Mucosa of rectum (tissue), 2 donors: ENCODE results near the gene RPL12.

Experiments used
- H3K27ac ChIP-seq, 2 donors: one replicate each; pipeline ENCODE4 v1.7.0; 2013; ENCODE audit warnings: inconsistent platforms in 2 of 2, low read depth in 2 of 2, low read length in 2 of 2
- H3K27me3 ChIP-seq, 2 donors: one replicate each; pipeline ENCODE4 v1.7.0; 2013; ENCODE audit warnings: low read length in 2 of 2; ENCODE audit not compliant: control insufficient read depth in 2 of 2, insufficient read depth in 2 of 2
- H3K36me3 ChIP-seq, 2 donors: one replicate each; pipeline ENCODE4 v1.7.0; 2013; ENCODE audit warnings: low read length in 2 of 2; ENCODE audit not compliant: control insufficient read depth in 2 of 2, insufficient read depth in 2 of 2
- H3K4me1 ChIP-seq, 2 donors: one replicate each; pipeline ENCODE4 v1.7.0; 2013; ENCODE audit warnings: low read length in 2 of 2, mild to moderate bottlenecking in 1 of 2; ENCODE audit not compliant: control insufficient read depth in 2 of 2, insufficient read depth in 2 of 2
- H3K4me3 ChIP-seq, 2 donors: one replicate each; pipeline ENCODE4 v1.7.0; 2013; ENCODE audit warnings: low read length in 2 of 2
- H3K9ac ChIP-seq, 2 donors: one replicate each; pipeline ENCODE4 v1.7.0; 2013; ENCODE audit warnings: low read length in 2 of 2, low read depth in 1 of 2, mild to moderate bottlenecking in 1 of 2
- H3K9me3 ChIP-seq, 2 donors: one replicate each; pipeline ENCODE4 v1.7.0; 2013; ENCODE audit warnings: low read length in 2 of 2; ENCODE audit not compliant: control insufficient read depth in 2 of 2
- donor health status: healthy.
- donor health status: Normal muscosa, but diverticular disease.

RPL12 gene

DNA sequence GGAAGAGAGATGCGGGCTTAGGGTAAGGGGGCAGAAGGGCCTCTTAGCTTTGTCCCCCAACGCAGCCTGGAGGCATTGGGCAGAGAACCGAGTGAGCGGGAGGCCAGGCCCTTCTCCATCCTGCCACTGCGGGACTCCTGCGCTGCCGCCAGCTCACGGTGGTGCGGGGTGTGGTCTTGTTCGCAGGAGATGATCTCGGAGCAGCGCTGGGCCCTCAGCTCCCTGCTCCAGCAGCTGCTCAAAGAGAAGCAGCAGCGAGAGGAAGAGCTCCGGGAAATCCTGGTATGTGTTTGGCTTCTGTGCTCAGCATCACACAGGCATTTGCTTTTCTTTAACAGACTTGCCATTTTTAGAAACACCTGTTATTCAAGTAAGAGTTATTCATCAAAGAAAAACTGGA is 41.4 kb upstream of the RPL12 start:
- Histone ChIP-seq H3K27me3 (no peaks in the 10 kb centered on the region), H3K27ac (no peak overlapping the region), H3K4me1 (peaks cover 8 to 13% of the 10 kb centered on the region in 2 donors), H3K4me3 (no peak overlapping the region), H3K9ac (no peak overlapping the region), H3K9me3 (no peaks in the 10 kb centered on the region), H3K36me3 (peaks cover 18 to 38% of the 10 kb centered on the region in 2 donors)

GRCh38 chr9:127491516-127491915 is 40.3 kb upstream of the RPL12 start:
- H3K9me3 ChIP-seq = no peaks in the 10 kb centered on the region
- peaks cover 18 to 32% of the 10 kb centered on the region in 2 donors for H3K36me3 ChIP-seq
- no peak overlapping the region for H3K4me3 ChIP-seq
- peaks cover 8 to 13% of the 10 kb centered on the region in 2 donors for H3K4me1 ChIP-seq
- H3K27me3 ChIP-seq = no peaks in the 10 kb centered on the region
- H3K27ac ChIP-seq = no peak overlapping the region
- H3K9ac ChIP-seq = no peak overlapping the region

DNA sequence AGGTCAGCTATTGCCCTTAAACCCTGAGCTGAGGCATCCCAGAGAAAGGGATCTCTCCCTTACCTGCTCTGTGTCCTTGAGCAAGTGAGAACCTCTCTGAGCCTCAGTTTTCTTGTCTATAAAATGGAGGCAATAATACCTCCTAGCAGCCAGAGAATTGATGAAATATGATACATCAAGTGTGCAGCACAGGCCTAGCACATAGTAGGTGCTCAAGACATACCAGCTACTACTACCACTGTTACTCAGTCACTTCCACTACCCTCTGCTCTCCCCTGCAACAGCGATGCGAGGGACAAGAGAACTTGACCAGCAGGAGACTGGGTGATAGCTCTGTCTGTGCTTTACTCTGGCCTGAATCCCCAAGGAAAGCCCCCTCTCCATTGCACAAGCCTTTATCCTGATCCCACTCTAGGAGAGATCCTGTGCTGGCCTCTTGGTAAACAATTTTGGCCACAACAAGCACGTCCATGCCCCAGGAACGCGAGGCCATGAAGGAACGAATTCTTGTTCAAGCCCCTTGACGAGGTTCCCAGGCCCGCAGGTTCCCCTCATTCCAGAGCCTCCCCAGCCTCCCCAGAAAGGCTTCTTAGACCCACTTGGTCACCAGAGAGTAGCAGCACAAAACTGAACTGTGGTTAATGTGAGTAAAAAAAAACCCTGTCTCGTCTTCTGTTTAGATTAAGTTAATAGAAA is 39.5 kb upstream of the RPL12 start:
- Histone ChIP-seq H3K36me3 (peaks cover 21 to 28% of the 10 kb centered on the region in 2 donors), H3K27ac (no peak overlapping the region), H3K4me1 (peaks cover 5% of the 10 kb centered on the region in 2 donors), H3K4me3 (no peak overlapping the region), H3K27me3 (no peaks in the 10 kb centered on the region), H3K9ac (no peak overlapping the region), H3K9me3 (no peaks in the 10 kb centered on the region)

DNA sequence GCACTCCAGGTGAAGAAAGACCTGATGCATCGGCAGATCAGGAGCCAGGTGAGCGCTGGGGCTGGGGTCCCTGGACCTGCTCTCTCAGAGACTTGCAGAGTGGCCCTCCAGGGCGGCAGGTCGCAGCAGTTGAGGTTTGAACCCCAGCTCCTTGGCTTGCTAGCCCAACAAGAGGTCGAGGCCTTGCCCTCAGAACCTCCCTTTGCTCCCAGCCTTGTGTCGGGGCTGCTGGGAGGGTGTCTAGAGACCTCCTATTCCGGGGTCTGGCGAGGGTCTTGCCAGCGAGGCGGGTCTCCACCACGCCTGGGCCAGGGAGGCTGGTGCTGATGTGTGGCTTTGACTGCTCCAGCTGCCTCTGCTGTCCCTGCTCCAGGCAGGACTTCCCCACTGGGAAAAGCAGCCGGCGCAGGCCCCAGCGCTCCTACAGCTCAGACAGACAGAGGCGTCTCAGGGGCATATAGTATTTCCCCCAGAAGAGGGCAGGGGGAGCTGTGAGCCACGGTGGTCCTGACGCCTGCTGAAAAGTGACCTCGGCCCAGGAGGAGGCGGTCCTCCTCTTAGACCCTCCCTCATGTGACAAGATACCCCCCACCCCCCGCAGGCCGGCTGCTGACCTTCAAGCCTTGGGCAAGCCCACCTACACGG is 38.4 kb upstream of the RPL12 start:
- H3K36me3 ChIP-seq = peaks cover 23 to 30% of the 10 kb centered on the region in 2 donors
- no peaks in the 10 kb centered on the region for H3K9me3 ChIP-seq

DNA sequence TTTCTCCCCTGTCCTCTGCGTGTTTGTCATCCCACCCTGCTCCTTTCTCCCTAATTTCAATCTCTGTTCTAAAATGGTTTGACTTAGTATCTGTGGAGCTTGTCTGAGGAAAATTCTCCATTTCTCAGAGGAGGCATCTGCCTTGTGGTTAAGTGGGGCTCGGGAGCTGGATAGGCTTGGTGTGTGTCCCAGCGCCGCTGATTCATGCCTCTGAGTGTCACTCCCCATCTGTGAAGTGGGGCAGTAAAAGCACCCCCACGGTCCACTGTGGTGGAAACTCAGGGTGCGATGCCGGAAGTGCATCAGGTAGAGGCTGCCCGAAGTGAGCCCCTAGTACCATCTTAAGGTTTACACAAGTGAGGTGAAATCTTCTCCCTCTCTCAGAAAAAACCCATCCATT is 37.7 kb upstream of the RPL12 start:
- Histone ChIP-seq H3K9me3 (no peaks in the 10 kb centered on the region), H3K4me3 (no peak overlapping the region), H3K4me1 (no peaks in the 10 kb centered on the region), H3K9ac (no peak overlapping the region), H3K27me3 (no peaks in the 10 kb centered on the region), H3K27ac (no peak overlapping the region), H3K36me3 (peaks cover 23 to 27% of the 10 kb centered on the region in 2 donors)

More for the DNA sequence above, 38.4 kb upstream of the RPL12 start:
- no peak overlapping the region for H3K9ac ChIP-seq
- no peaks in the 10 kb centered on the region for H3K4me1 ChIP-seq
- H3K27me3 ChIP-seq = no peaks in the 10 kb centered on the region
- H3K4me3 ChIP-seq = no peak overlapping the region
- H3K27ac ChIP-seq = no peak overlapping the region

- Histone ChIP-seq H3K9me3 (no peaks in the 10 kb centered on the region), H3K4me3 (no peak overlapping the region), H3K27ac (no peak overlapping the region), H3K36me3 (peaks cover 18 to 23% of the 10 kb centered on the region in 2 donors), H3K27me3 (no peaks in the 10 kb centered on the region), H3K9ac (no peak overlapping the region), H3K4me1 (no peaks in the 10 kb centered on the region)
Measured at GRCh38 chr9:127485995-127486394, 34.8 kb upstream of the RPL12 start.

GRCh38 chr9:127482662-127483061 is 31.5 kb upstream of the RPL12 start:
- H3K9ac ChIP-seq = no peak overlapping the region
- no peaks in the 10 kb centered on the region for H3K4me1 ChIP-seq
- no peak overlapping the region for H3K4me3 ChIP-seq
- H3K9me3 ChIP-seq = no peaks in the 10 kb centered on the region
- H3K27ac ChIP-seq = no peak overlapping the region
- peaks cover 24 to 31% of the 10 kb centered on the region in 2 donors for H3K36me3 ChIP-seq
- H3K27me3 ChIP-seq = no peaks in the 10 kb centered on the region

- H3K36me3 ChIP-seq = peaks cover 21 to 22% of the 10 kb centered on the region in 2 donors
- no peak overlapping the region for H3K27ac ChIP-seq
- no peak overlapping the region for H3K9ac ChIP-seq
- no peak overlapping the region for H3K4me3 ChIP-seq
- no peaks in the 10 kb centered on the region for H3K27me3 ChIP-seq
- H3K9me3 ChIP-seq = no peaks in the 10 kb centered on the region
- H3K4me1 ChIP-seq = no peaks in the 10 kb centered on the region
Measured at GRCh38 chr9:127479507-127480081, 28.4 kb upstream of the RPL12 start.

- Histone ChIP-seq H3K27ac (no peak overlapping the region), H3K9me3 (no peaks in the 10 kb centered on the region), H3K4me1 (no peaks in the 10 kb centered on the region), H3K9ac (no peak overlapping the region), H3K4me3 (no peak overlapping the region), H3K27me3 (no peaks in the 10 kb centered on the region), H3K36me3 (peaks cover 33 to 38% of the 10 kb centered on the region in 2 donors)
Measured at GRCh38 chr9:127474592-127474991, 23.4 kb upstream of the RPL12 start.

DNA sequence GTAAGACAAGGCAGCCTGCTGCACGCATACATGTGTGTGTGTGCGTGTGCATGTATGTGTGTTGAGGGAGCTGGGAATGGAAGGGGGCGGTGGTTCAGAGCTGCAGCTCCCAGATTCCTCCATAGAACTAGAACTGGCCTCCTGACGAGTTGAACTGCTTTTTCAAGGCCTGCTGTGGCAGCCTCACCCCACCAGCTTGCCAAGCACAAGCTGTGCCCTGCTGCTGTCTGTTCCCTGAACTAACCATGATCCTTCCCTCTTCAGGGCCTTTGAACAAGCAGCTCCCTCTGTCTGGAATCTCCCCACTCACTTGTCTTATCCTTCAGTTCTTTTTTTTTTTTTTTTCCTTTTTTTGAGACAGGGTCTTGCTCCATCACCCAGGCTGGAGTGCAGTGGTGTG is 22.7 kb upstream of the RPL12 start:
- no peak overlapping the region for H3K9ac ChIP-seq
- no peaks in the 10 kb centered on the region for H3K27me3 ChIP-seq
- H3K36me3 ChIP-seq = peaks cover 27 to 32% of the 10 kb centered on the region in 2 donors
- no peak overlapping the region for H3K27ac ChIP-seq
- H3K4me3 ChIP-seq = no peak overlapping the region
- no peaks in the 10 kb centered on the region for H3K9me3 ChIP-seq
- H3K4me1 ChIP-seq = no peaks in the 10 kb centered on the region
